SU-DHL-6 (cell line): ENCODE results near the gene MYMK.

Source experiments
- EZH2phosphoT487 ChIP-seq: fragments of 200-600 bp; sonication (generic), shearing (Covaris generic); conservative IDR thresholded peaks from 2 replicates; pipeline ENCODE4 v1.6.1; 2018; ENCODE audit warnings: mild to moderate bottlenecking, antibody characterized with exemption, low read length, moderate library complexity, mixed read lengths
- TF ChIP-seq, protein P1 (sequence below): fragments of 200-600 bp; sonication (generic); IDR thresholded peaks from one replicate; pipeline ENCODE4 v1.5.1; 2017; ENCODE audit warnings: antibody characterized with exemption, mild to moderate bottlenecking, low read length, moderate library complexity; ENCODE audit not compliant: insufficient read depth, poor library complexity, severe bottlenecking

DNA sequence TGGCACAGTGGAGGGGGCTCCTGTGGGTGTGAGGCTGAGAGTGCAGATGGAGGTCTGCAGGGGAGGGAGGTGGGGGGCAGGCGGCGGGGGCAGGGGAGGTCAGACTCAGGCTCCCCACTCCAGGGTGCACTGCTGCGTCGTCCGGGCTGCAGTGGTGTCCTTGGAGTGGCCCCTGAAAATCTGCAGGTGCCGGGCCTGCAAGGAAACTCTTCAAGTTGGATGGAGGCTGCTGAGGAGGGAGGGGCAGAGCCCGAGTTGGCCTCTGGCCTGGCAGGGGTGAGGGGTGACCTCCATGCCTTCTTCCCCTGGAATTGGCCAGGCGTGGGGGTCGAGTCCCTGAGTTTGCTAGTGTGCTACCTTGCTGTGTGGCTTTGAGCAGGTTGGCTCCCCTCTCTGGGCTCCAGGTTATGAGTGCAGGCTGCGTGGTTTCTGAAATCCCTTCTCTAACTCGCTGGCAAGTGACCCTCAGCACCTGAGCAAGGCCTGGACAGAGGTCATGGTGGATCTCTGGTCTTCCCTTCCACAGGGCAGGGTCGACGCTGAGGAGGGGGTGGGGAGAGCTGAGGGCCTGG lies 10.6 kb upstream of the MYMK start:
- TF ChIP-seq, protein P1, sequence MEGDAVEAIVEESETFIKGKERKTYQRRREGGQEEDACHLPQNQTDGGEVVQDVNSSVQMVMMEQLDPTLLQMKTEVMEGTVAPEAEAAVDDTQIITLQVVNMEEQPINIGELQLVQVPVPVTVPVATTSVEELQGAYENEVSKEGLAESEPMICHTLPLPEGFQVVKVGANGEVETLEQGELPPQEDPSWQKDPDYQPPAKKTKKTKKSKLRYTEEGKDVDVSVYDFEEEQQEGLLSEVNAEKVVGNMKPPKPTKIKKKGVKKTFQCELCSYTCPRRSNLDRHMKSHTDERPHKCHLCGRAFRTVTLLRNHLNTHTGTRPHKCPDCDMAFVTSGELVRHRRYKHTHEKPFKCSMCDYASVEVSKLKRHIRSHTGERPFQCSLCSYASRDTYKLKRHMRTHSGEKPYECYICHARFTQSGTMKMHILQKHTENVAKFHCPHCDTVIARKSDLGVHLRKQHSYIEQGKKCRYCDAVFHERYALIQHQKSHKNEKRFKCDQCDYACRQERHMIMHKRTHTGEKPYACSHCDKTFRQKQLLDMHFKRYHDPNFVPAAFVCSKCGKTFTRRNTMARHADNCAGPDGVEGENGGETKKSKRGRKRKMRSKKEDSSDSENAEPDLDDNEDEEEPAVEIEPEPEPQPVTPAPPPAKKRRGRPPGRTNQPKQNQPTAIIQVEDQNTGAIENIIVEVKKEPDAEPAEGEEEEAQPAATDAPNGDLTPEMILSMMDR, result no peak
- no peak for TF ChIP-seq EZH2phosphoT487
